ENCODE data around the gene ZNF804B.

Gene ZNF804B

DNA sequence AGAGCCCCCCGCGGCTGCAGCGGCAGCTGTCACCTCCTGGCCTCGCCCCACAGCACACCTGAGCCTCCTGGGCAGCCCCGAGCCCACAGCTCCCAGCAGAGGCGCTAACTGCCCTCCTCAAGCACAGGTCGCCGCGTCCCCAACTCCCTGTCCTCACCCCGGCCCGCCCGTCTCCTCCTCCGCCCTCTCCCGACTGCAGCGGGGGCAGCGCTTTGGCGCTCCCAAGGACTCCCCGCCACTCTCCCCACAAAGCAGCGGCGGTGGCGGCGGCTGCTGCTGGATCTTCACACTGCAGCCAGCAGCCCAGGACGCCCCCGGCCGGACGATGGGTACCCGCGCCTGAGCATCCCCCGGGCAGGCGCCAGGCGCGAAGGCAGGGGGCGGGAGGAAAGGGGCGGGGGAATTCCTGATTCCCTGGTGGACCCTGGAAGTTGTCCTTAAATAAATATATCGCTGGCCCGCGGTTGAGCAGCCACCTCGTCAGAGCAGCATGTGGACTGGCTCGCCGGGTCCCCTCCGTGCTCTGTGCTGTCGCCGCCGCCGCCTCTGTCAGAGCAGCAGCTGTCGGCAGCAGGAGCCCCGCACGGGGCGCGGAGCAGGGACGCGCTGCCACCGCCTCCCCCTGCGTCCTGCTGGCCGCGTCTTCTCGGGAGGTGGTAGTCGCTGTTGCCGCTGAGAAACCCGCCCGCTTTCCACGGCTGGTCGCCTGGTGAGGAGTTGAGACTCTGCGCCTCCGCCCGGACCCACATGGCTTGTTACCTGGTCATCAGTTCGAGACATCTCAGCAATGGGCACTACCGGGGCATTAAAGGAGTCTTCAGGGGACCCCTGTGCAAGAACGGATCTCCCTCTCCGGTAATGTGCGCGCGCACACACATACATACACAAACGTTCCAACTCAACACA is at the start of gene ZNF804B:
ZNF804B (plus strand) TSS at position 471 of the 906 bp plus-strand sequence; CDS start at position 748, 277 bp downstream.
- in situ Hi-C loops (cut with MboI; ENCODE audit: low sequenced_read_pairs) = no loop called here

DNA sequence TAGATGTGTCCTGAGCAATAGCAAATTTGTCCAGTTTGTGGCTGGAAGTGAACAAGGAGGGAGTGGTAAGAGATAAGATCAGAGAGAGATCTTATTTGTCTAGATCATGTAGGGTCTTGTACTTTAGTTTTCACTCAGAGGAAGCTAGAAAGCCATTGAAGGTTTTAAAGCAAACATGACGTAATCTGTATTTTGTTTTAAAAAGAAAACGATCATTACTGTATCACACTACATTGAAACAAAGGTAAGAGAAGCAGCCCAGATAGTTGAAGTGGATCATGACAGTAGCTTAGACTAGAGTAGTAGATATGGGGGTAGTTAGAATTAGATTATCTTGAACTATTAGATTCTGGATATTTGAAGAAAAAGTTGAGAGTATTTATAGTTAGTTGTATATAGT is 23.6 kb upstream of the ZNF804B start:
- in situ Hi-C loops (cut with MboI; ENCODE audit: low sequenced_read_pairs) = no loop called here

DNA sequence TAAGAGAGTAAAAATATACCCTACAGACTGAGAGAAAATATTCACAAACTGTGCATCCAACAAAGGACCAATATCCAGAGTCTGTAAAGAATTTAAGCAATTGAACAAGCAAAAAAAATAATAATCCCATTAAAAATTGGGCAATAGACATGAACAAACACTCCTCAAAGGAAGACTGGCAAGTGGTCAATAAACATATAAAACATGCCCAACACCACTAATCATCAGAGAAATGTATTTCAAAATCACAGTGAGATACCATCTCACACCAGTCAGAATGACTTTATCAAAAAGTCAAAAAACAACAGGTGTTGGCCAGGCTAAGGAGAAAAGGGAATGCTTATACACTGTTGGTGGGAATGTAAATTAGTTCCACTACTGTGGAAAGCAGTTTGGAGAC is 21.9 kb upstream of the ZNF804B start:
- in situ Hi-C loops (cut with MboI; ENCODE audit: low sequenced_read_pairs) = no loop called here

DNA sequence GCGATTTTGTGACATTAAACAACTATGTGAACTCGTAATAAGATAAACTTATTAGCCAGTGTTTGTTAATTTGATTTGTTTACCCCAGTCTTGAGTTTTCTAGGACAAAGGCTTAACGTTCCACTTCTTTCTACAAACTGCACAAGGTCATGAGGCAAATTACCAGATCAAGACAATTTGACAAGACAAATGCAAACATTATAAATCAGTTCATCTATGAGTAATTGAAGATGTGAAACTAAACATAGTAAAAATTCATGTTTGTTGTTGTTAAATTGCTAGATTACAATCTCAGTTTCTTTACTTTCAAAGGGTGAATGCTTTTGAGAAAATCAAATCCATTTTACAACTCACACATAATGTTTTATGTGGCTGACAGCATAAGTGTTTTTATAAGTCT is 13.4 kb upstream of the ZNF804B start:
- in situ Hi-C loops (cut with MboI; ENCODE audit: low sequenced_read_pairs) = no loop called here

DNA sequence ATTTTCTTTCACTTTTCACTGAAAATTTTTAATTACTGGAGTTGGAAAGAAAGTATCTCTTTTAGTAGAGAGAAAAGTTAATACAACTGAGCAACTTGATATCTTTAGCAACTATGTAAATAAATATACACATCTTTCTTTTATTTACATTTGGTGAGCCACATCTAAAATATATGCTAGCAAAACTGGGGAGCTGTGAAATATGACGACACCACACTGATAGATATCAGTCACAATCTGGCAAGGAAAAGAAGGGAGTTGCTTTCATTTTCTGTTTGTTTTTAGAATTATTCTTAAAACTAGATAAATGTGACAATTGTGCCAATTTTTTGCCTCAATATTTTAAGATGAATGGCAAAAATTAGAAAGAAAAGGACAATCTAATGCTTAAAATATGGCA is 2.7 kb upstream of the ZNF804B start:
- in situ Hi-C loops (cut with MboI; ENCODE audit: low sequenced_read_pairs) = no loop called here

DNA sequence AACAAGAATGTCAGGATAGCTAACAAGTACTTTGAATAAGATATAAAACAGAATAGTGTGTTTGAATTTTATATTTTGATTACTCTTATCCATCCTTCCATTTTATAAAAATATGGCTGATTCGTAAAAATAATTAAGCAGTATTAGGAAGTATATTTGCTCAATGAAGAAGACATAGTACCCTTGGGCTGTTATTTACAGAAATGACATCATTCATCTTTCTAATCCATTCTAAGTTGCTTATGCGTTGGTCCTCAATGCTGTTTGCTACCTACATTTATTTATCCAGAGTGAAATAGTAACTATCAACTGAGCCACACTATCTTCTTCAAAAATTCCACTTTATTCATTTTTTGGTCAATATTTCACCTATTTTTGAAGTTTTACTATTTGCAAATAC is 2.1 kb upstream of the ZNF804B start:
- in situ Hi-C loops (cut with MboI; ENCODE audit: low sequenced_read_pairs) = no loop called here

DNA sequence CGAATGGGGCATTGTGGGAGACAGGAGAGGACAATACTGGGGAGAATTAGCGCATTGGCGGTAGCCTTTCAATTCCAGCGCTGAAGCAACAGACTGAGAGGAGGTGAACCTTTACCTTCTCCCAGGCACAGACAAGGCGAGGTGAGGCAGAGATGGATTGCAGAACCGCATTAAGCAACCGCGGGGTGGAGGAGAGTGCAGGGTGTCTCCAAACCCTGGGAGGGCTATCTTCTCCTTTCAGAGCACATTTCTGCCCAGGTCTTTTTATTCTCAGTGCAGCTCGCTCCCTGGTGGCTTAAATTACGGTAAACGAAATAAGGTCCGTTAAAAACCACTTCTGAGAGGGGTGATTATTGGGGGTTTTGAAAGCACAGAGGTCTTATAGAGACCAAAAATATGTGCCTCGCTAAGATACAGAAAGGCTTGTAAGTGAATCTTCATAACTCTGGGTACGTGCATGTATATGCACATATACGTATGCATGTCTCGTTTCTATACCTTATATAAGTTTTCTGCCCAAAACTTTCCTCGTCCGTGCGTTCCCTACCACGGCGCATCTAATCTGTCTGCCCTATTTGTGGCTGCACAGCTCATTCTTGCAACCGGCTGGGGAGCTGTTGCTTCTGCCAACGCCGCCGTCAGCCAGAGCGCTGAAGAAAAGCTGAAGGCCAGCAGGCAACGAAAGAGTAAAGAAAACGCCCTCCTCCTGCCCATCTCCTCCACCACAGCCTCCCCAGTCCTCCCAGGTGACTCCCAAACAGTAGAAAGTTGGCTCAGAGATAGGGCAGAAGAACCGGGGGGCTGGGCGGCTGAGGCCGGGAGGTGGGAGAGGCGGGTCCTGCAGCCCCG is 895 bp upstream of the ZNF804B start:
- in situ Hi-C loops (cut with MboI; ENCODE audit: low sequenced_read_pairs) = no loop called here

DNA sequence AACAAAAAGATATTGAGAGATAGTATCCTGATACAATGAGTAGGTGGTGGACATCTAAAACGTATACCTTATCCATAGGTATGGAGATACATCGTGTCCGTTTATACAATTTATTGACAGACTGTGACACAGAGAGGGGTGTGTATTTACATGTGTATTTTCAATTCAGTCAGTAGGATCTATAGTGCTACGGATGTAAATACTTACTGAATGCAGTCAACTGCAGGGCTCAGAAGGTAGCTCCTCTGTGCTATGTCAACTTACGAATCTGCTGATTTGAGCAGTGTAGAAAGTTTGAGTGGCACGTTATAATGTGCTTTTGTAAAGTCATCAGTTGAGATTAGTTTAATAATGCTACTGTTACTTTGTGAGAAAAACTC is 626 bp downstream of the ZNF804B start:
- in situ Hi-C loops (cut with MboI; ENCODE audit: low sequenced_read_pairs) = no loop called here

DNA sequence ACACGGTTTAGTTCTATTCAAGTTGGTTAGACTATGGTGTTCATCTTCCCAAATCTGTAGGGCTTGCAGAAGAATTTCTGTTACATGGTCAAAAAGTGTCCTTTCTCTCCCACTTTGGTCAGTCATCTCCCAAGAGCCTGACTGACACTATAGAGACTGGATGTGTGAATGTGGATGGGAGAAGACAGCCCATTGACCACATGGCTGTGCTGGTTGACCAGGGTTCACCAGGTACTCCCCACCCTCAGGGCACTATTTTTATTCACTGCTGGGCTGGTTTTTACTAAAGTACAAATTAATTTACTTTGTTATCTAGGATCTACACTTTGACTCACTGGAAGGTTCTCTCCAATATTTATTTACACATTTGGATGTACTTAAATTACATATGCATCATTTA is 2.3 kb downstream of the ZNF804B start:
- in situ Hi-C loops (cut with MboI; ENCODE audit: low sequenced_read_pairs) = no loop called here

DNA sequence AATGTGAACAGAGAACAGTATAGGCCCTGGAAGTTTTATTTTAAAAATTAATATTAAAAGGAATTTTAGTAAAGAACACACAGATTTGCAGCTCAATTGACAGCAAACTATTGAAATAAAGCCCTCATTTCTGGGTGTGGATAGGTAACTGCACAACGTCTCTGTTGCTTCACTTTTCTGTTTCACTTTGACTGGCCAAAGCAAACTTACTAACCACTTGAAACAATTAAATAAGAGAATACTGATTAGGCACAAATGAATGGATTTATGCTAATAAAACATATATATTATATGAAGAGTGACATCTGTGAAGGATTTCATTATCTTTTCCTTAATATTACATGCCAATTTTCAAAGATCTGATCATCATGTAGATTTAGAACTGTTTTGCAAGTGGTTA is 11.9 kb downstream of the ZNF804B start:
- in situ Hi-C loops (cut with MboI; ENCODE audit: low sequenced_read_pairs) = no loop called here

DNA sequence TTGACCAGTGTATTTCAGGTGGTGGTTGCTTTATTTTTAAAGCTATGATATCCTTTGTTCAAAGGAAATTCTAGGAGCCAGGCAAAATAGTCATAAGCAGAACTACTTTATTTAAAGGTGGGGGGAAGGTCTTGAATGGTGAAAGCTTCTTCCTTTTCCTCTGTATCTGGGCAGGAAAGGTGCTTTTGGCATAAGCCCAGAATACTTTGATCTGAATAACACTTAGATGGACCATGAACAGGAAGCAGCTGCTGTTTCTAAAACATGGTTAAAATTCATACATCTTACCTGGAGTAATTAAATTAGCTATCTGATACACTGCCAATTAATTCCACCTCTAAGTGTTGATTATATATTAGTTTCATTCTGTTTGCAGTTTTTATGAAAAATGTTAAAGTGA is 13.3 kb downstream of the ZNF804B start:
- in situ Hi-C loops (cut with MboI; ENCODE audit: low sequenced_read_pairs) = no loop called here

DNA sequence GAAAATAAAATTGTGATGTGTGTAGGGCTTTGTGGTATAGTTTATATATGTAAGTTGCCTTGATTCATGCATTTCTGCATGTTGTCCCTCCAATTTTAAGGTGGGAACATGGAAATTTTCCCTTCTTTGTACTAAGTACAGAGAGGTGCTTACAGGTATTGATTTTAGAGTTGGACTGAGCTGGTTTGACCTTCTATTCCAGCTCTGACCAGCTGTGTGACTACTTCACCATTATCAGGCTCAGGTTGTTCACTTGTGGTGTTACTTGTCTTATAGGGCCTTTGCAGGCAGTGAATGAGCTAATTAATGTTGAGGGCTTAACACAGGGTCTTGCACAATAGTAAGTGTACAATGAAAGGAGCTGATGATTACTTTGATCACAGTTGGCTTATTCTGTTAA is 16.3 kb downstream of the ZNF804B start:
- in situ Hi-C loops (cut with MboI; ENCODE audit: low sequenced_read_pairs) = no loop called here

DNA sequence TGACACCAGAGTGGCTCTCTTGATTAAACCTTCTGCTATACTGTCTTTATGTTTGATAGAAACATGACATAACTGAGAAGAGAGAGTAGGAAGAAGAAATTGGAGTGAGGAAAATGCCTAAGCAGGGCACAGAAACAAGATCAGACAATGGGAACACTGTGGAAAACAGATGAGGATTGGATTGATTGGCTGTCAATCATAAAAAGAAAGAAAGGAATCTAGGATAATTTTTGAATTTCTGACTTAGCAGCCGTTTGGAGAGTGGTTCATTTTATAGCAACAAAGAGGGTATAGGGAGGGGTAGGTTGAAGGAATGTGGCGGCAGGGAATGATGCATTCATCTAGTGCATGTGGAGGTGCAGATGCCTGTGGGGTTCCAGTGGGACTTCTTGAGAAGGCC is 28.3 kb downstream of the ZNF804B start:
- in situ Hi-C loops (cut with MboI; ENCODE audit: low sequenced_read_pairs) = no loop called here

DNA sequence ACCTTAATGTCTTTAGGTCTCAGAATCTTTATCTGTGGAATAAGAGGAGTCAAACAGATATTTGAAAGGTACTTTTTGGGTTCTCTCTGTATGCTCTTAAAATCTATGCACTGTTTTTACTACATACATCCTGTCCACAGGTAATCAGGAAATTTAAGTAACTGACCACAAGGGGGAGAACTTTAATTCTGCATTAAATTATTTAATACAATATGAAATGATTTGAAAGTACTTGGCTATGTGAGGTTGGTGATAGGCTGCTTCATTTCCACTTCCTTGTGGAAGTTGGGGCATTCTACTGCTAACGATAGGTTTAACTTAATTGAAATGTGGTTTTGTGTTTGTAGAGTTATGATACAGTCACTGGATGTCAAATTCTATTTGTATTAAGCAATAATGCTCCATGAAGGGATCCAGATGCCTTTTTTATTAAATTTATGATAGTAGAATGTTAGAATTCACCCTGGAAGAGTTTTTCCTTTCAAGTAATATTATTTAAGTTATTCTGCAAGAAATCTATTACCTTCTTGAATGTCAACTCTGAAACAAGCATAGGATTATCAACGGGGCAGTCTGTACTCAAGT is 30.1 kb downstream of the ZNF804B start:
- in situ Hi-C loops (cut with MboI; ENCODE audit: low sequenced_read_pairs) = no loop called here

DNA sequence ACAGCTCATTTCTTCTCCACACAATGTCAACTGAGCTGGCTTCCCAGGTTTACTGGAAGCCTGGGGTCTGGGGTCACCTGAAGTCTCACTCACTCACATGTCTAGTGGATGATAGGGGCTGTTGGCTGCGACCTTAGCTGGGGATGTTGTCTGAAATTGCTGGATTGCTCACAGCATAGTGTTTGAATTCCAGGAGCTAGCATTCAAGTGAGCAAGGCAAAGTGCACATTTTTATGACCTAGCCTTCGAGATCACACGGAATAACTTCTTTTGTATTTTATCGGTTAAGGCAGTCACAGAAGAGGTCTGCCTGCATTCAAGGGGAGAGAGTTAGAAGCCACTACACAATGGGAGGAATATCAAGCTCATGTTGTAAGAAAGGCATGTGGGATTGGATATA is 32.4 kb downstream of the ZNF804B start:
- in situ Hi-C loops (cut with MboI; ENCODE audit: low sequenced_read_pairs) = no loop called here

DNA sequence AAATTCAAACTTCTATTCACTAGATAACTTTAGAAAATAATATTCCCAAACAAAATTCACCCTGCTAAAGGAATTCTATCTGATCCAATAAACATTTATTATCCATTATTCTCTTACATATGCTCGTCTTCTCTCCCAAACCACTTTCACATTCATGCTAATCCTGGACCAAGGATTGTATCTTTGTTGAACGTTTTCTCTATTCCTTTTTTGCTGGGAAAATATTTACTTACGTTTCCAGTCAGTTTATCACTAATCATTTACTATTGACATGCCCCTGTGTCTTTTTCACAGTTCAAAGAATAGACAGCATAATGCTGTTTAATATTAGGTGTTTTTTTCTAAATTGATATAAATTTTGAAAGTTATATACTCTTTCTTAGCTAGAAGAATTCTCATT is 32.9 kb downstream of the ZNF804B start:
- in situ Hi-C loops (cut with MboI; ENCODE audit: low sequenced_read_pairs) = no loop called here

DNA sequence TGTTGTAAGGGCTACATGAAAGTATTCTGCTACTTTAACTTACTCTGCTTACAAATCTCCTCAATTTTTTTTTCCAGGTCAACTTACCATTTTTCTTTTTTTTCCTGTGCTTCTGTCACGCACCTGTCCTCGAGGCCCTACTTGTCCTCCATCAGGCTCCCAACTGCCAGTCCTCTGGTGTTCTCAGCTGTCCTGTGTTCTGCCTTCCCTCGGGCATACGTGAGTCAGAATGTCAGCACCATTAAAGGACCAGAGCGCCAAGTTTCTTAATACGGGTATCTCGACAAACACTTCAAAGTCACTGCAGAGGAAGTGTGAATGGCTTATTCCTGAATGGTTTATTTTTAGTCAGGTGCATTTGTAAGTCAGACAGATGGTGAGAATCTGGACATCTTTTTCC is 36.1 kb downstream of the ZNF804B start, which contains the start of gene TEX47:
TEX47 (minus strand) TSS at position 185 of the 400 bp plus-strand sequence. CDS start 795 bp downstream, outside the sequence.
- in situ Hi-C loops (cut with MboI; ENCODE audit: low sequenced_read_pairs) = no loop called here

DNA sequence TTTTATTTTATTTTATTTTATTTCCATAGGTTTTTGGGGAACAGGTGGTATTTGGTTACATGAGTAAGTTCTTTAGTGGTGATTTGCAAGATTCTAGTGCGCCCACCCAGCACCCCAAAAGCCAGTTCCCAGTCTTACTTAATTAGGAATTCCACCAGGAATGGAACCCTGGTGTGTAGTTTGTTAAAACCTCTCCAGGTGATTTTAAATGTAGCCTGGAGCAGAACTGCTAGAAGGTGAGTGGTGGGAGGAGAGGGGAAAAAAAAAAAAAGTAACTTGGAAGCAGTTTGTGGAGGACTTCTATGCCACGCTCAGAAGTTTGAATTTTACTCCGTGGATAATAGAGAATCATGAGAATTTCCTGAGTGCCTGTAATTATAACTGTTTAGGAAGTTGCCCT is 41.5 kb downstream of the ZNF804B start:
- in situ Hi-C loops (cut with MboI; ENCODE audit: low sequenced_read_pairs) = no loop called here

DNA sequence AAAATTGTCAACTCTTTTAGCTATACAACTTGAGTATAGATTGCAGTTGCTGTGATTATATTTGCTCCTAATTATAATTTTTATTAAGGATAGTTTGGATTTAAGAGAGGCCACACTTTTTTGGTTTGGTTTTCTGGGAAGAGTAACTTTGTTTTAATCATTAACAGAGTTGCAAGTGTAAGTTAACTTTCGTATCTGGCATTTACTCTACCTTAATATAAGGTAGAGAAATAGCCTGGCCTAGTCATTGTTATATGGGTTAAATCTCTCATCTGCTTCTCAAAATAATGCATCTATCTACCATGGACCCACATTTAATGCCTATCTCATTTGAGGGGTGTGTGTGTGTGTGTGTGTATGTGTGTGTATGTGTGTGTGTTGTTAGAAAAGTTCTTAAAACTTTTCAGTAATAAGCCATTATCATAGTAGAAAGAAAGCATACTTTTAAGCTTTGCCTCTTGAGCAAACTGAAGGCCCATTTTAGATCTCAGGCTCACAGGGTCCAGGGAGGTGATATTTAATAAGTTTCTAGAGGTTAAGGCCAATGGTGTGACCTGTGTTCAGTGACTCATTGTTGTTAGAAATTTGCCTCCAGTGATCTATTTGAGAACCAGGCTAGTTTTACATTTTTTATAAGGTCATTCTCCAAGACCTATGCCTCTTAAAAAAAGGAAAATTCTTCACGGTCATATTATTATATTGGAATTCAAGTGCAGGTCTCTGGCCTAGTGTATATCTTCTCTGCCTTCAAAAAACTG is 47.0 kb downstream of the ZNF804B start:
- in situ Hi-C loops (cut with MboI; ENCODE audit: low sequenced_read_pairs) = no loop called here

DNA sequence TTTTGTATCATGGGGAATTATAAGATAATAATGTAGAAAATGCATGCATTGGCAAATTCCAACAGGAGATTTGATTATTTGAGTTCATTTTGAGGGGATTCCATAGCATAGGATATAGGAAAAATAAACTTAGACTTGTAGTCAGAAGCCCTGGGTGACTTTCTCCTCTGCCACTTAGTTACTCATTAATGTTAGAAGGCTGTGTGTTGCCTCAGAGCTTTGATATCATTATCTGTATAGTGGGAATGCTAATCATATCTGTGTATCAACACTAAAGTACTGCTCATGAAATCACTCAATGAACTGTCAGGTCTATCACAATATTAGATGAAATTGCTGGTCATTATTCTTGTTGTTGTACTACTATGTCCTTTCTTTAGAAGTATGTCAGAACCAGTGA is 59.1 kb downstream of the ZNF804B start:
- in situ Hi-C loops (cut with MboI; ENCODE audit: low sequenced_read_pairs) = no loop called here

DNA sequence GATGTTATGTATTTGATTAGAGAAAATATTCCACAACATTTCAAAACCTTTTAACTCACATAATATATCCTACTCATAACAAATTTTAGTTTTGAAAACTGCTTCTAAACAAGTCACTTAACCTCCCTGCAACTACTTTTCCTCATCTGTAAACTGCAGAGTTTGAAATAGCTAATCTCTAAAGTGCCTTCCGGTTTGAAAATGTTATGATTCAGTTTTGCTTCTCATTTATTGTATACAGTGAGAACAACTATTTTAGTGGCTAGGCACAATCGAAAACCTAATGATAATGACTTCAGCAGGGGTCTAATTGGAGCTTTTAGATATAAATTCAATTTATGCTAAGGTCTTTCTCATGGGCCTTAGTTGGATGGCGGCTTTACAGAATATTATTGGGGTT is 66.7 kb downstream of the ZNF804B start:
- in situ Hi-C loops (cut with MboI; ENCODE audit: low sequenced_read_pairs) = no loop called here

All from HL-60/S4 treated with phorbol 12-myristate 13-acetate at 8.2 ng/mL for 4 days and 3 days (cell line).